GDM1 (cell line): Measurements from ENCODE around the gene SH3D19.
"Not testable (repeated sequence)": the region's sequence is repeated elsewhere in the genome, so short reads cannot be mapped to it uniquely, and the experiment has no call there.

Source experiments
- DNase-seq: peaks from one replicate; lab custom pipeline; 2025; lab: John Stamatoyannopoulos, UW

SH3D19 gene

DNA sequence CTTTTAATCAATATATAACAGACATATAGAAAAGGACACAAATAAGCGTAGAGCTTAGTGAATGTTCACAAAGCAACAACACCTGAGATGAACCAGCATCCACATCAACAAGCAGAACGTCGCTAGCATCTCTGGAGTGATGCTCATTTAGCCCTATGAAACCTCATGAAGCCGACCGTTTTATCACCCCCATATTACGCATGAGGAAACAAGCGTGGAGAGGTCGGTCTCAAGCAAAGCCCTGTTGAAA is 226.5 kb downstream of the SH3D19 start:
- DNase-seq, result no peak

DNA sequence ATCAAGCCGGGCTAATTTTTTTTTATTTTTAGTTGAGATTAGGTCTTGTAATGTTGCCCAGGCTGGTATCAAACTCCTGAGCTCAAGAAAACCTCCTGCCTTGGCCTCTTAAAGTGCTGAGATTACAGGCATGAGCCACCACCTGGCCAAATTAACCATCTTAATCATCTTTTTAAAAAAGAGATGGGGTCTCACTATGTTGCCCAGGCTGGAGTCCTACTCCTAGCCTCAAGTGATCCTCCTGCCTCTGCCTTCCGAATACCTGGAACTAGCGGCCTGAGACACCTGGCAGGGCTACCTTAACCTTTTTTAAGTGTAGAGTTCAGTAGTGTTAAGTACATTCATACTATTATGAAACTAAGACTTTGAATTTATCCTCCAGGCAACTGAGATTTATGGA is 227.6 kb downstream of the SH3D19 start:
- no peak for DNase-seq

DNA sequence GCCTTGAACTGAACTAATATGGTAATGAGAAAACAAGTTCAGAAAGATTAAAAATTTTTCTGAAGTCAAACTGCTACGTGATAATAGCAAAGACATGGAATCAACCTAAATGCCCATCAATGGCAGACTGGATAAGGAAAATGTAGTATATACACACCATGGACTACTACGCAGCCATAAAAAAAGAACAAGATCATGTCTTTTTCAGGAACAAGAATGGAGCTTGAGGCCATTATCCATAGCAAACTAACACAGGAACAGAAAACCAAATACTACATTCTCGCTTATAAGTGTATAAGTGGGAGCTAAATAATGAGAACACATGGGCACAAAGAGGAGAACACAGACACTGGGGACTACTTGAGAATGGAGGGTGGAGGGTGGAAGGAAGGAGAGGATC is 230.3 kb downstream of the SH3D19 start:
- DNase-seq, result no peak

DNA sequence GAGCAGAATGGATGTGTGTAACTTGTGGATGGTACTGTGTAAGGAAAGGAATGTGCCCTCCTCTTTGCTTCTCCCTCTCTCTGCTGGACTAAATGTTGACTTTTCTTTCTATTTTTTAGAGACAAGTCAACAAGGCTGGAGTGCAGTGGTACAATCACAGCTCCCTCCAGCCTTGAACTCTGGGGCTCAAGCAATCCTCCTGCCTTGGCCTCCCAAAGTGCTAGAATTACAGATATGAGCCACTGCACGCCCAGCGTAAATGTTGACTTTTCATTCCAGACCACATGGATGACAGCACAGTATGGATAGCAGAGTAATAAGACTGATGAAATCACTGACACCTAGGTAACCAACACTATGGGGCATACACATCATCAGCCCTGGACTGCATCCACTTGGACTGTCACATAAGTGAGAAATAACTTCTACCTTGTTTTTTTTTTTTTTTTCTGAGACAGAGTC is 231.1 kb downstream of the SH3D19 start:
- no peak for DNase-seq

DNA sequence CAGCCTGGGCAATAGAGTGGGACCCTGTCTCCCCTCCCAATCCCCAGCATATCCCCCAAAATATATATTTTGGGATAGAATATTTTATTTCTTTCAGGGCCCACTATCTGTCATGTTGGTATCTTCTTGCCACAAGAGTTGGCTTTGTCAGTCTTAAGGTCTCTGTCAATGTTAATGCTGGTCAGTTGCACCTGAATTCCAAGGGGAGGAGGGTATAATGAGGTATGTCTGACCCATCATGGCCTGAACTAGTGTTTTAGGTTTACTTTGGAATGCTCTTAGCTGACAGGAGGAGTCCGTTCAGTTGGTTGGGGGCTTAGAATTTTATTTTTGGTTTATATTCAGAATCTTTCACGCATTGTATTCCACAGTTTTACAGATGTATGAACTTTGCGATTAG is 232.2 kb downstream of the SH3D19 start:
- no peak for DNase-seq

DNA sequence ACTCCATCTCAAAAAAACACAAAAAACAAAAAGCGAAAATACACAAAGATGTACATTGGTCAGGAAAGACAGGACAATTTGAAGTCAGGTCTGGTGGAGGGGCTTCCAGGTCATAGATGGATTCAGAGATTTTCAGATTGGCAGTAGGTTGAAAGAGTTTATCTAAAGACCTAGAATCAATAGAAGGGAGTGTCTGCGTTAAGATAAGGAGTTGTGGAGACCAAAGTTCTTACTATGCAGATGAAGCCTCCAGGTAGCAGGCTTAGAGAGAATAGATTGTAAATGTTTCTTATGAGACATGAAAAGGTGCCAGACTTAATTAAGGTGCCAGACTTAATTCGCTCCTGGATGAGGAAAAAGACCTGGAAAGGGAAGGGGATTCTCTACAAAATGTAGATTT is 232.9 kb downstream of the SH3D19 start:
- DNase-seq, result no peak

DNA sequence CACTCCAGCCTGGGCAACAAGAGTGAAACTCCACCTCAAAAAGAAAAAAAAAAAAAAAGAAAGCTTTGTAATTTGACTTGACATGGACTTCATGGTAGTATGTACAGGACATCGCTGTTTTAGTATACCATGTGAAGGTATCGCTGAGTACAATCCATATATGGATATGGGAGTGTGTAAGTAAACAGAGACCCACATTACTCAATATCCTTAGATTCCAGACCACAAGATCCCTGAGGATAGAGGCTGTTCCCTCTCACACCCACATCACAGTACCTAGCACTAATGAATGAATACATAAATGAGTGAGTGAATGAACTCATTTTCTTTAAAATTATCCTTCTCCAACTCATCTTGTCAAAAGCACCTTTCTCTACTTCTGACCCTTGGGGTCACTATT is 234.4 kb downstream of the SH3D19 start:
- no peak for DNase-seq

DNA sequence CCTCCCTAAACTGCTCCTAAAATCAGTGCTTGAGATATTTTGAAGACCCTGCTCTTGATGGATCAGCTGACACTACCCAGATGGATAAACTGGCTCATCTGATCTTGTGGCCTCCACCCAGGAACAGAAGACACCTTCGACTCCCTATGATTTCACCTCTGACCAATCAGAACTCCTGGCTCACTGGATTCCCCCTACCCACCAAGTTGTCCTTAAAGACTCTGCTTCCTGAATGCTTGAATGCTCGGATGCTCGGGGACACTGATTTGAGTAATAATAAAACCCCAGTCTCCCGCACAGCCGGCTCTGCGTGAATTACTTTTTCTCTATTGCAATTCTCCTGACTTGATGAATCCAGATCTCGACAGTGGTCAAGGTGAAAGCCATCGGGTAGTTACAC is 237.9 kb downstream of the SH3D19 start:
- DNase-seq, result no peak

DNA sequence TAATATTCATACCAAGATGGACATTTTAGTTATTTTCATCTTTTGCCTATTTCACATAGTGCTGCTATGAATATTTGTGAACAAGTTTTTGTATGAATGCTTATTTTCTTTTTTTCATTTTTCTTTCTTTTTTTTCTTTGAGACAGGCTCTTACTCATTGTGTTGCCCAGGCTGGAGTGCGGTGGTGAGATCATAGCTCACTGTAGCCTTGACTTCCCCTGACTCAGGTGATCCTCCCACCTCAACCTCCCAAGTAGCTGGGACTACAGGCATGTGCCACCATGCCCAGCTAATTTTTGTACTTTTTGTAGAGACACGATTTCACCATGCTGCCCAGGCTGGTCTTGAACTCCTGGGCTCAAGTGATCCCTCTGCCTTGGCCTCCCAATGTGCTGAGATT is 247.4 kb downstream of the SH3D19 start:
- DNase-seq, result not testable (repeated sequence)

DNA sequence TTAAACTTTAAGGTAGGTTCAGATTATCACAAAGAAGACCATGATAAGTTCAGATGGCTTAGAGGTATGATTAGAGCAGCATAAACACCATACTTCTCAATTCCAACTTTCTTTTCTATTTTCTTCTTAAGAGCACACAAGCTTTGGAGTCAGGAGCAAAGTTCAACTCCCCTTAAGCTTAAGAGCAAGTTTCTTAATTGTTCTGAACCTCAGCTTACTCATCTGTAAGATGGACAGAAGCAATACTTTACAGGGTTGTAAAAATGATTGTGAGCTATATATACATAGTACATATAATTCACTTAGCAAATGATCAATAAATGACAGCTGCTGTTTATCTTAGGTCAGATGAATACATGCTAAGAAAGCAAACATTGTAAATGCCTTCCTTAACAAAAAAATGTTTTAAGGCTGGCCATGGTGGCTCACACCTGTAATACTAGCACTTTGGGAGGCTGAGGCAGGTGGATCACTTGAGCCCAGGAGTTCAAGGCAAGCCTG is 250.9 kb downstream of the SH3D19 start:
- DNase-seq, result no peak
